ENCODE data around the gene GLI3.

GLI3 gene

DNA sequence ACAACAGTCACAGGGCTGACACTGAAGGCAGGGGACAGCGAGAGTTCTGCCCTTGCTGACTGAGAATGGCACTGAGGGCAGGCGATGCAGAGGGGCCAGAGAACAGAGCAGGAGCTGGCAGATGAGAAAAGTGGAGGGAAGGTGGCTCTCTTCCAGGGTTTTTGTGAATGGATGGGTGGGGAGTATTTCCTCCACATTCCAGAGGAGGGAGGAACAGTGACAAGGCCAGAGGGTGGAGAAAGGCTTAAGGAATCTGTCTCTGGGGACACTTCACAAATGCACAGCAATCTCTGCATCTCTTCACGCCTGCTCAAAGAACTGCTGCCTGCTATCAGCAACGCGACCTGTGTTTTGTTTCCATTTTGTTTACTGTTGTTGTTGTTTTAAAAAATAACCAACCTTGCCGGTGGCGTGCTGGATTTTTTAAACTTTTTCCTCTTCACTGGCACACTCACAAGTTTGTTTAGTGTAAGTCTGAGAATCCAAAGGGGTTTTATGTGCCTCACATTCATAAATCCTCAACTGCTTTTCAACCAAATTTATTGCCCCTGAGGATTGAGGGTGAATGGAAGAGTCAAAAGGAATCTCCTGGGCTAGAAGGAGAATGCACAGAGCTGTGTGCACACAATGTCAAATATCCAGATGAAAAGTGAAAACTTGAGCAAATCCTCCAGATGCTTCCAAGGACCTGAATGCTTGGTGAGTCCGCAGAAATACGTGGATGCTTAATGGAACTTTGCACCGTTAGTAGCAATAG lies 129.3 kb downstream of the GLI3 start:
- no peak overlapping the region for H3K4me3 ChIP-seq (ENCODE audit: low read depth in 1 of 2, low read length in 2 of 2)
- no peaks in the 10 kb centered on the region; the same call in 1 of the 2 replicates for H3K79me2 ChIP-seq (ENCODE audit: insufficient read depth, low read length)
- no peaks in the 10 kb centered on the region for H3K27me3 ChIP-seq (ENCODE audit: insufficient read depth, low read length, poor library complexity)
- no peak overlapping the region for H3K27ac ChIP-seq (ENCODE audit: low read length)
- peaks cover 5% of the 10 kb centered on the region; the same call in 1 of the 2 replicates for H4K20me1 ChIP-seq (ENCODE audit: insufficient read depth, low read length)
- H3K36me3 ChIP-seq (ENCODE audit: insufficient read depth, low read length) = peaks cover 4% of the 10 kb centered on the region; the same call in 1 of the 2 replicates
- no peak overlapping the region for H3K4me2 ChIP-seq (ENCODE audit: insufficient read depth, low read length)
- no peak overlapping the region for H3K9ac ChIP-seq (ENCODE audit: low read depth, low read length)
- H3K9me3 ChIP-seq (ENCODE audit: insufficient read depth, low read length, severe bottlenecking) = no peaks in the 10 kb centered on the region
- no peak for TF ChIP-seq EZH2 (IDR thresholded peaks at IDR 0.05; ENCODE audit: borderline replicate concordance, low read depth, low read length, severe bottlenecking)
- TF ChIP-seq, protein P1, sequence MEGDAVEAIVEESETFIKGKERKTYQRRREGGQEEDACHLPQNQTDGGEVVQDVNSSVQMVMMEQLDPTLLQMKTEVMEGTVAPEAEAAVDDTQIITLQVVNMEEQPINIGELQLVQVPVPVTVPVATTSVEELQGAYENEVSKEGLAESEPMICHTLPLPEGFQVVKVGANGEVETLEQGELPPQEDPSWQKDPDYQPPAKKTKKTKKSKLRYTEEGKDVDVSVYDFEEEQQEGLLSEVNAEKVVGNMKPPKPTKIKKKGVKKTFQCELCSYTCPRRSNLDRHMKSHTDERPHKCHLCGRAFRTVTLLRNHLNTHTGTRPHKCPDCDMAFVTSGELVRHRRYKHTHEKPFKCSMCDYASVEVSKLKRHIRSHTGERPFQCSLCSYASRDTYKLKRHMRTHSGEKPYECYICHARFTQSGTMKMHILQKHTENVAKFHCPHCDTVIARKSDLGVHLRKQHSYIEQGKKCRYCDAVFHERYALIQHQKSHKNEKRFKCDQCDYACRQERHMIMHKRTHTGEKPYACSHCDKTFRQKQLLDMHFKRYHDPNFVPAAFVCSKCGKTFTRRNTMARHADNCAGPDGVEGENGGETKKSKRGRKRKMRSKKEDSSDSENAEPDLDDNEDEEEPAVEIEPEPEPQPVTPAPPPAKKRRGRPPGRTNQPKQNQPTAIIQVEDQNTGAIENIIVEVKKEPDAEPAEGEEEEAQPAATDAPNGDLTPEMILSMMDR (IDR thresholded peaks at IDR 0.05; ENCODE audit: borderline replicate concordance, extremely low read depth, low read length, poor library complexity, severe bottlenecking) = no peak
- H2AFZ ChIP-seq (ENCODE audit: low read depth, low read length) = no peak overlapping the region
- ATAC-seq (ENCODE audit: insufficient read depth, low read depth) (no peak), DNase-seq (no peak)
- no peaks in the 10 kb centered on the region for H3K4me1 ChIP-seq (ENCODE audit: insufficient read depth, low read length)

DNA sequence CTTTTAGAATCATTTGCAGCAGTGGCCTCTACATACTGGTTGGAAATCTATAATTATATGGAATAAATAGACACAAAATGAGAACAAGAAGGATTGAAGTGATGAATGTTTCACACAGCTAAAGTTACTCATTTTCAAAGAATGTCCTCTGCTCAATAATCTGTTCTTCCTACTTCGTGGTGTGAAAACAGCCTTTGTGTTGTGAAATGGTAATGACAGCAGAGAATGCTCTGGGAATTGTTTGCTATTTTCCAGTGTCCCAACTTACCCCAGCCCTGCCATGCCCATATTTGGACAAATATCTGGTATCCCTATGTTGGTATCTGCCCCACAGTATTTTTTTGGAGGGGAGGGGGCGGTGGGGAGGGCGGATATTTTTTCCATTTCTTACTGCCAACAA lies 130.4 kb downstream of the GLI3 start:
- Histone ChIP-seq H2AFZ (ENCODE audit: low read depth, low read length) (no peak overlapping the region), H3K9me3 (ENCODE audit: insufficient read depth, low read length, severe bottlenecking) (no peaks in the 10 kb centered on the region), H3K4me1 (ENCODE audit: insufficient read depth, low read length) (no peaks in the 10 kb centered on the region), H3K4me2 (ENCODE audit: insufficient read depth, low read length) (no peak overlapping the region), H3K27me3 (ENCODE audit: insufficient read depth, low read length, poor library complexity) (no peaks in the 10 kb centered on the region), H3K79me2 (ENCODE audit: insufficient read depth, low read length) (no peaks in the 10 kb centered on the region; the same call in 1 of the 2 replicates), H4K20me1 (ENCODE audit: insufficient read depth, low read length) (peaks cover 5% of the 10 kb centered on the region; the same call in 1 of the 2 replicates), H3K27ac (ENCODE audit: low read length) (no peak overlapping the region), H3K36me3 (ENCODE audit: insufficient read depth, low read length) (peaks cover 8% of the 10 kb centered on the region; the same call in 1 of the 2 replicates), H3K4me3 (ENCODE audit: low read depth in 1 of 2, low read length in 2 of 2) (no peak overlapping the region), H3K9ac (ENCODE audit: low read depth, low read length) (no peak overlapping the region)
- TF ChIP-seq, protein P1 (IDR thresholded peaks at IDR 0.05; ENCODE audit: borderline replicate concordance, extremely low read depth, low read length, poor library complexity, severe bottlenecking) = no peak
- no peak for TF ChIP-seq EZH2 (IDR thresholded peaks at IDR 0.05; ENCODE audit: borderline replicate concordance, low read depth, low read length, severe bottlenecking)
- ATAC-seq (ENCODE audit: insufficient read depth, low read depth) = no peak
- DNase-seq = no peak

DNA sequence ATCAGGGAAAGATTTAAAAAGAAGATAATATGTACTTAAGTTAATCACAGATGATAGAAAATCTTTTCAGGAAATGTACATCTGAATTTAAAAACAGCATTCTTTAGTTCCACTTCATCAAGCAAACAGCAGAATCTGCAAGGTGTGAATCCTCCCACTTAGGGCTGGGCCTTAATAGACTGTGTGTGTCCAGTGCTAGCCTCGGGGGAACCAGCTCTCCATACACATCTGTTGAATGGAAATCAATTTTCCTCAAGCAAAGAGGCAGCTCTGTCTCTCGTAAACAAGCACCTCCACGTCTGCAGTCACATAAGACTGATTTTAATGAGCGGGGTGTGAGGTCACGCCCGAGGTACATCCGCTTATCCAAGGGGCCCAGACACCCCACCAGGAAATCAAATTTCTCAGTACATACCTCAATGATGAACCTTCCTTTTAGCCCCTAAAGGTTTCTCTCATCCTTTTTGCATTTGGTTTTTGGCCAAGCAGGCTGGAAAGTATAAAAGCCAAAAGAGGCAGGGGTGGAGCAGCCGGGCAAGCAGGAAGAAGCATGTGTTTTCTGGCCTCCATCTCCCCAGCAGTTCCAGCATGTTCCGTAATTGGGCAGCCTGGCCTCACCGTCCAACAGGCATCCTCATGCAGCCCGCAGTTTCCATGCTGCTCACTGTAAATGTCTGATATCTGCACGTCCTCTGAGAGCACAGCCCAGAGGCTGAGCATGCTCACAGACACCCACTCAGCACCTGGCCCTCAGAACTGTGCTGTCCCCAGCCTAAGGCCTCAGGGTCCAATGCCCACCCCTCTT lies 131.3 kb downstream of the GLI3 start:
- TF ChIP-seq, protein P1 (IDR thresholded peaks at IDR 0.05; ENCODE audit: borderline replicate concordance, extremely low read depth, low read length, poor library complexity, severe bottlenecking) = no peak
- TF ChIP-seq EZH2 (IDR thresholded peaks at IDR 0.05; ENCODE audit: borderline replicate concordance, low read depth, low read length, severe bottlenecking) = no peak
- no peak overlapping the region for H3K9ac ChIP-seq (ENCODE audit: low read depth, low read length)
- no peak overlapping the region for H3K27ac ChIP-seq (ENCODE audit: low read length)
- H3K4me2 ChIP-seq (ENCODE audit: insufficient read depth, low read length) = no peak overlapping the region
- ATAC-seq (ENCODE audit: insufficient read depth, low read depth) = no peak
- H3K9me3 ChIP-seq (ENCODE audit: insufficient read depth, low read length, severe bottlenecking) = no peaks in the 10 kb centered on the region
- no peaks in the 10 kb centered on the region for H3K4me1 ChIP-seq (ENCODE audit: insufficient read depth, low read length)
- H2AFZ ChIP-seq (ENCODE audit: low read depth, low read length) = no peak overlapping the region
- H4K20me1 ChIP-seq (ENCODE audit: insufficient read depth, low read length) = peaks cover 3% of the 10 kb centered on the region; the same call in 1 of the 2 replicates
- H3K79me2 ChIP-seq (ENCODE audit: insufficient read depth, low read length) = no peaks in the 10 kb centered on the region; the same call in 1 of the 2 replicates
- H3K36me3 ChIP-seq (ENCODE audit: insufficient read depth, low read length) = peaks cover 8% of the 10 kb centered on the region; the same call in 1 of the 2 replicates
- DNase-seq = no peak
- H3K27me3 ChIP-seq (ENCODE audit: insufficient read depth, low read length, poor library complexity) = no peaks in the 10 kb centered on the region
- no peak overlapping the region for H3K4me3 ChIP-seq (ENCODE audit: low read depth in 1 of 2, low read length in 2 of 2)

Data from DND-41 (cell line).